PC-3 (cell line): Measurements from ENCODE around the gene TACC2. TPM values are rescaled to one million over a fixed set of nuclear protein-coding genes. Genes with fewer than 3 reads are reported as not detected.

Source experiments
- ATAC-seq: fragments of 200-7000 bp; cut with Tn5 transposase; 2 replicates; pipeline ENCODE4 v1.9.1; 2020; ENCODE audit warnings: mild to moderate bottlenecking, moderate library complexity
- BruUV-seq: library from RNA; stranded (reverse); fragments of 400-500 nt; replicated peaks from 2 replicates; lab custom pipeline; 2021; lab: Mats Ljungman, UMichigan
- CTCF ChIA-PET: fragments of 300-600 bp; sonication (Branson Sonifier 250); formaldehyde crosslinking; loops from one replicate; lab custom pipeline; 2022; ENCODE audit warnings: antibody characterized with exemption; lab: Charles Lee
- POLR2A ChIA-PET: fragments of 300-600 bp; sonication (Branson Sonifier 250); formaldehyde crosslinking; loops from one replicate; lab custom pipeline; 2022; ENCODE audit warnings: antibody characterized with exemption; ENCODE audit not compliant: unreplicated experiment; lab: Charles Lee
- DNase-seq: peaks from one replicate; pipeline ENCODE4 v3.0.0-alpha.2; 2015
- H2AFZ ChIP-seq: fragments of 300-600 bp; sonication (generic); 2 replicates; pipeline ENCODE4 v1.6.0; 2016; ENCODE audit warnings: antibody characterized with exemption, low read length
- H3F3A ChIP-seq: fragments of 300-600 bp; sonication (generic); one replicate; pipeline ENCODE4 v1.6.0; 2017; ENCODE audit warnings: antibody characterized with exemption, low read length, control low read depth, mild to moderate bottlenecking; ENCODE audit not compliant: unreplicated experiment
- H3K27ac ChIP-seq: fragments of 300-600 bp; sonication (generic); 2 replicates; pipeline ENCODE4 v1.5.1; 2016; ENCODE audit warnings: mild to moderate bottlenecking, low read length
- H3K27me3 ChIP-seq: fragments of 300-600 bp; sonication (generic); 2 replicates; pipeline ENCODE4 v1.6.1; 2016; ENCODE audit warnings: low read length, mixed read lengths
- H3K36me3 ChIP-seq: fragments of 300-600 bp; sonication (generic); 2 replicates; pipeline ENCODE4 v1.6.1; 2016; ENCODE audit warnings: low read depth, mixed run types, low read length, mixed read lengths
- H3K4me1 ChIP-seq: fragments of 300-600 bp; sonication (generic); 2 replicates; pipeline ENCODE4 v1.5.1; 2016; ENCODE audit warnings: low read length; ENCODE audit not compliant: insufficient read depth
- H3K4me2 ChIP-seq: fragments of 300-600 bp; sonication (generic); 2 replicates; pipeline ENCODE4 v1.6.0; 2016; ENCODE audit warnings: low read length
- H3K4me3 ChIP-seq: fragments of 300-600 bp; sonication (generic); 2 replicates; pipeline ENCODE4 v1.5.1; 2016; ENCODE audit warnings: mild to moderate bottlenecking, low read length, mixed read lengths
- H3K79me2 ChIP-seq: fragments of 300-600 bp; sonication (generic); 2 replicates; pipeline ENCODE4 v1.6.1; 2017; ENCODE audit warnings: low read length, mixed read lengths
- H3K9ac ChIP-seq: fragments of 300-600 bp; sonication (generic); 2 replicates; pipeline ENCODE4 v1.6.0; 2016; ENCODE audit warnings: mild to moderate bottlenecking, low read length
- H3K9me2 ChIP-seq: fragments of 300-600 bp; sonication (generic); replicated peaks from 2 replicates; pipeline ENCODE4 v1.6.1; 2016; ENCODE audit warnings: mixed run types, low read length, mixed read lengths
- H3K9me3 ChIP-seq: fragments of 300-600 bp; sonication (generic); 2 replicates; pipeline ENCODE4 v1.6.1; 2016; ENCODE audit warnings: low read length, mixed read lengths
- H4K20me1 ChIP-seq: fragments of 300-600 bp; sonication (generic); 2 replicates; pipeline ENCODE4 v1.6.1; 2016; ENCODE audit warnings: low read length, mixed read lengths
- CTCF ChIP-seq: fragments of 300-600 bp; sonication (generic); conservative IDR thresholded peaks from 2 replicates; pipeline ENCODE4 v1.5.1; 2017; ENCODE audit warnings: antibody characterized with exemption, low read depth, mild to moderate bottlenecking, low read length
- EZH2 ChIP-seq: fragments of 300-600 bp; sonication (generic); IDR thresholded peaks from one replicate; pipeline ENCODE4 v1.6.1; 2017; ENCODE audit warnings: antibody characterized with exemption, mild to moderate bottlenecking, low read length; ENCODE audit not compliant: unreplicated experiment
- EZH2phosphoT487 ChIP-seq: fragments of 300-600 bp; sonication (generic); IDR thresholded peaks from 2 replicates; pipeline ENCODE4 v1.6.1; 2018; ENCODE audit warnings: mild to moderate bottlenecking, antibody characterized with exemption, low read length, borderline replicate concordance
- intact Hi-C: fragments of 100-400 bp; cut with micrococcal nuclease; formaldehyde crosslinking; loops from 2 replicates; pipeline ENCODE4 v1.9.0; 2023
- total RNA-seq: library from RNA; depleted of rRNA; stranded (reverse); fragments of >200 nt; gene quantifications from 2 replicates; pipeline ENCODE4 v1.2.3, GENCODE V29; 2014

TACC2 gene
- total RNA-seq, 1 experiment from 2014 or later, result 31.7 TPM

GRCh38 chr10:121942749-121943416, 46.1 kb upstream of the TACC2 start:
- no peaks in the 10 kb centered on the region for H3K36me3 ChIP-seq
- H3K27ac ChIP-seq, result peak overlapping the region; percentile 90
- H4K20me1 ChIP-seq, result no peaks in the 10 kb centered on the region
- DNase-seq (peak; percentile 88), ATAC-seq (peak; percentile 100)
- no peaks in the 10 kb centered on the region for H3K9me2 ChIP-seq
- H2AFZ ChIP-seq, result no peak overlapping the region
- H3K9me3 ChIP-seq, result no peaks in the 10 kb centered on the region
- POLR2A ChIA-PET, result no interaction called here
- intact Hi-C loops, result no loop called here
- H3K79me2 ChIP-seq, result no peaks in the 10 kb centered on the region
- peak overlapping the region; percentile 29 for H3K9ac ChIP-seq
- no peak for TF ChIP-seq EZH2
- no peak for TF ChIP-seq CTCF
- TF ChIP-seq EZH2phosphoT487, result no peak
- H3K27me3 ChIP-seq, result no peaks in the 10 kb centered on the region
- no peaks in the 10 kb centered on the region for H3F3A ChIP-seq
- peak overlapping the region; percentile 60 for H3K4me2 ChIP-seq
- CTCF ChIA-PET, result no interaction called here
- H3K4me3 ChIP-seq, result no peak overlapping the region
- peaks cover 16% of the 10 kb centered on the region for H3K4me1 ChIP-seq
- BruUV-seq, result no TSS peak

GRCh38 chr10:121947343-121948330, 41.3 kb upstream of the TACC2 start:
- no peaks in the 10 kb centered on the region for H3K79me2 ChIP-seq
- no peaks in the 10 kb centered on the region for H3K9me2 ChIP-seq
- no peak overlapping the region for H2AFZ ChIP-seq
- DNase-seq, result no peak
- peak; percentile 55 for ATAC-seq
- H3K27ac ChIP-seq, result no peak overlapping the region
- no peaks in the 10 kb centered on the region for H3K9me3 ChIP-seq
- no peaks in the 10 kb centered on the region for H3K36me3 ChIP-seq
- H4K20me1 ChIP-seq, result no peaks in the 10 kb centered on the region
- H3F3A ChIP-seq, result no peaks in the 10 kb centered on the region
- CTCF ChIA-PET, result interaction anchor here (1.0 kb wide), 1 partner anchor 45 kb away, joined by 3 read pairs; no protein-coding TSS in a partner anchor
- no peaks in the 10 kb centered on the region for H3K27me3 ChIP-seq
- peaks cover 10% of the 10 kb centered on the region for H3K4me1 ChIP-seq
- no peak overlapping the region for H3K9ac ChIP-seq
- H3K4me3 ChIP-seq, result no peak overlapping the region
- POLR2A ChIA-PET, result no interaction called here
- no peak overlapping the region for H3K4me2 ChIP-seq
- TF ChIP-seq EZH2, result no peak
- no peak for TF ChIP-seq EZH2phosphoT487
- TF ChIP-seq CTCF, result no peak
- BruUV-seq, result no TSS peak
- intact Hi-C loops, result no loop called here
